ENCODE measurements around the gene CC2D1B.

The CC2D1B gene

GRCh38 chr1:52359676-52360594 lies 6.1 kb downstream of the CC2D1B start:
- no peak overlapping the region for H3K27ac ChIP-seq
- TF ChIP-seq ZFX (IDR thresholded peaks at IDR 0.05; ENCODE audit: borderline replicate concordance): no peak
- TF ChIP-seq, protein P1, sequence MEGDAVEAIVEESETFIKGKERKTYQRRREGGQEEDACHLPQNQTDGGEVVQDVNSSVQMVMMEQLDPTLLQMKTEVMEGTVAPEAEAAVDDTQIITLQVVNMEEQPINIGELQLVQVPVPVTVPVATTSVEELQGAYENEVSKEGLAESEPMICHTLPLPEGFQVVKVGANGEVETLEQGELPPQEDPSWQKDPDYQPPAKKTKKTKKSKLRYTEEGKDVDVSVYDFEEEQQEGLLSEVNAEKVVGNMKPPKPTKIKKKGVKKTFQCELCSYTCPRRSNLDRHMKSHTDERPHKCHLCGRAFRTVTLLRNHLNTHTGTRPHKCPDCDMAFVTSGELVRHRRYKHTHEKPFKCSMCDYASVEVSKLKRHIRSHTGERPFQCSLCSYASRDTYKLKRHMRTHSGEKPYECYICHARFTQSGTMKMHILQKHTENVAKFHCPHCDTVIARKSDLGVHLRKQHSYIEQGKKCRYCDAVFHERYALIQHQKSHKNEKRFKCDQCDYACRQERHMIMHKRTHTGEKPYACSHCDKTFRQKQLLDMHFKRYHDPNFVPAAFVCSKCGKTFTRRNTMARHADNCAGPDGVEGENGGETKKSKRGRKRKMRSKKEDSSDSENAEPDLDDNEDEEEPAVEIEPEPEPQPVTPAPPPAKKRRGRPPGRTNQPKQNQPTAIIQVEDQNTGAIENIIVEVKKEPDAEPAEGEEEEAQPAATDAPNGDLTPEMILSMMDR (IDR thresholded peaks at IDR 0.05): no peak

GRCh38 chr1:52358851-52359497 lies 7.0 kb downstream of the CC2D1B start:
- H3K27ac ChIP-seq: no peak overlapping the region
- no peak for TF ChIP-seq ZFX (IDR thresholded peaks at IDR 0.05; ENCODE audit: borderline replicate concordance)
- TF ChIP-seq, protein P1 (IDR thresholded peaks at IDR 0.05): no peak

DNA sequence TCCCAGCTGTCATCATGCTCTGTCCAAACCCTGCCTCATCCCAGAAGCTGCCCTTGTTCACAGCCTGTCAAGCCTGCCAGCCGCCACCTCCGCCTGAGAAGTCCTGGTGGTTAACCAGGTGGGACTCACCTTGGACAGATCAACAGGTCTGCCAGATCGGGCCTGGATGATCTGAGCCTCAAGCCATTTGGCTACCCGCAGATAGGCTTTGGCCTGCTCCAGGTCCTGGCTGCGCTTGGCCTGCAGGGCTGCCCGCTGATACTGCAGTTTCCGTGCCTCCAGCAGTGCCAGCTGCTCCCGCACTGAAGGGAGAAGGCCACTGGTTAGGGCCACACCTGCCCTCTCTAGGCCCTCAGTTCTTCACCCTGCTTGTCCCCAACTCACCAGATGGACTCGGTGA lies 8.6 kb downstream of the CC2D1B start:
- TF ChIP-seq, protein P1 (IDR thresholded peaks at IDR 0.05): no peak
- TF ChIP-seq ZFX (IDR thresholded peaks at IDR 0.05; ENCODE audit: borderline replicate concordance): no peak
- H3K27ac ChIP-seq: no peak overlapping the region

GRCh38 chr1:52356818-52357355 lies 9.1 kb downstream of the CC2D1B start:
- H3K27ac ChIP-seq: no peak overlapping the region
- TF ChIP-seq ZFX (IDR thresholded peaks at IDR 0.05; ENCODE audit: borderline replicate concordance): no peak
- TF ChIP-seq, protein P1 (IDR thresholded peaks at IDR 0.05): no peak

DNA sequence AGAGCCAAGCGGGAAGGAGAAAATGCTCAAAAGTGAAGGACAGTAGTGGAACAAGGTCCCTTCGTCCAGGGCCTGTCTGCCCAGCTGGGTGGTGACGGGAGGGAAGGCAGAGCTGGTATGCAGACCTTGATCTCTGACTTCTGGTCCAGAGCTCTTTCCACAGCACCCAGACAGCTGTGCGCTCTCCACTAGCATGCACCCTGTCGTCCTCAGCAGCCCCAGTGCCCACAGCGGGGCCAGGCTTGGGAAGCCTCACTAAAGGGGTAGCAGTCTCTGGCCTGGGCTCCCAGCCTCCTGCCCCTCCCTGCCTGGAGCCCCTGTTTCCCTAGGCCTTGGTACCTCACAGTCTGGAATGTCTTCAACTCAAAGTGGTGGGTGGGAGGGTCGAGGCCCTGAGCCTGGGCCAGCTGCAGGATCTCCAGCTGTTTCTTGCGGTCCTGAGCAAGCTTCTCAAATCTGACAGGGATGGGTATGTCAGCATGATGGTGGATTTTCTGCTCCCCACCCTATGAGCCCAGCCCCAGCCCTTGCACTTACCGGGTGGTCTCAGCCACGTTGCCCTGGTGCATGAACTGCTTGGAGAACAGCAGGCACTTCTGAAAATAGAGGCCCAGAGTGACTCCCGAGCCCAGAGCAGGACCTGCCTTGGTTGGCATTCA lies 10.0 kb downstream of the CC2D1B start:
- no peak overlapping the region for H3K27ac ChIP-seq
- TF ChIP-seq ZFX (IDR thresholded peaks at IDR 0.05; ENCODE audit: borderline replicate concordance): no peak
- TF ChIP-seq, protein P1 (IDR thresholded peaks at IDR 0.05): no peak

- H3K27ac ChIP-seq: no peak overlapping the region
- no peak for TF ChIP-seq ZFX (IDR thresholded peaks at IDR 0.05; ENCODE audit: borderline replicate concordance)
- TF ChIP-seq, protein P1 (IDR thresholded peaks at IDR 0.05): no peak
These were observed 10.6 kb downstream of the CC2D1B start for GRCh38 chr1:52355436-52355835.
